GM21786 (cell line): ENCODE data around the gene COL5A1.
"Not testable (repeated sequence)": the region's sequence is repeated elsewhere in the genome, so short reads cannot be mapped to it uniquely, and the experiment has no call there.

Experiments used
- ATAC-seq: cut with Tn5 transposase; IDR thresholded peaks from one replicate; pipeline ENCODE4 v1.9.1; 2021; ENCODE audit not compliant: unreplicated experiment

The COL5A1 gene

GRCh38 chr9:134676361-134676760 lies 34.8 kb downstream of the COL5A1 start:
- no peak for ATAC-seq

- no peak for ATAC-seq
Measured at GRCh38 chr9:134676886-134677285, 35.3 kb downstream of the COL5A1 start.

GRCh38 chr9:134677743-134678142 lies 36.1 kb downstream of the COL5A1 start:
- ATAC-seq = no peak

- ATAC-seq = no peak
Measured at GRCh38 chr9:134678206-134678605, 36.6 kb downstream of the COL5A1 start.

- no peak for ATAC-seq
Measured at GRCh38 chr9:134678666-134679443, 37.3 kb downstream of the COL5A1 start.

GRCh38 chr9:134679616-134680392 lies 38.2 kb downstream of the COL5A1 start:
- no peak for ATAC-seq

- ATAC-seq = no peak
Measured at GRCh38 chr9:134680393-134681060, 38.9 kb downstream of the COL5A1 start.

- ATAC-seq = no peak
Measured at GRCh38 chr9:134681061-134681661, 39.6 kb downstream of the COL5A1 start.

GRCh38 chr9:134682026-134682425 lies 40.4 kb downstream of the COL5A1 start:
- ATAC-seq = no peak

GRCh38 chr9:134682651-134683364 lies 41.2 kb downstream of the COL5A1 start:
- no peak for ATAC-seq

GRCh38 chr9:134683714-134684374 lies 42.2 kb downstream of the COL5A1 start:
- ATAC-seq = no peak

- no peak for ATAC-seq
Measured at GRCh38 chr9:134684375-134684723, 42.7 kb downstream of the COL5A1 start.

- not testable (repeated sequence) for ATAC-seq
Measured at GRCh38 chr9:134684941-134685340, 43.3 kb downstream of the COL5A1 start.

GRCh38 chr9:134685784-134686183 lies 44.2 kb downstream of the COL5A1 start:
- ATAC-seq = no peak

GRCh38 chr9:134686896-134687295 lies 45.3 kb downstream of the COL5A1 start:
- no peak for ATAC-seq

GRCh38 chr9:134687556-134687955 lies 46.0 kb downstream of the COL5A1 start:
- no peak for ATAC-seq

- no peak for ATAC-seq
Measured at GRCh38 chr9:134688231-134688630, 46.6 kb downstream of the COL5A1 start.

- no peak for ATAC-seq
Measured at GRCh38 chr9:134688661-134689320, 47.2 kb downstream of the COL5A1 start.

GRCh38 chr9:134689321-134690181 lies 47.9 kb downstream of the COL5A1 start:
- no peak for ATAC-seq
